ENCODE measurements around the gene USP40.

DNA sequence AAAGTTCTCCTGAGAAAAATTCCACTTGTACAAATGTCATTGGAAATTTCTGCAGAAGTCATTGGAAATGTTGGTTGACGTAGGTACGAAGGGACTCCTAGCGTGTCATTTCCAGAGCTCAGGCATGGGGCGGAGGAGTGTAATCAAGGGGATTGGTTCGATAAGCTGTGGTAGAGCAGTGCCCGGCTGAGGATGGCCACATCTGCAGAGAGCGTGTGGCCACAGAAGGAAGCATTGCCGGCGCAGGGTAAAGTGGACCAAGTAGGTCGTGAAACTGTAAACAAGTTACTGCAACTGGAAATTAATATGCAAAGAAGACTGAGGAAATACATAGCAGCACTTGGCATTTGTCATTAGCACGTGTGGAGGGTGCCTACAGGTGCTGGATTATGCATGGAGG is 110.5 kb downstream of the USP40 start:
- TF ChIP-seq POLR2A (IDR thresholded peaks at IDR 0.05) (no peak), CTCF (IDR thresholded peaks at IDR 0.05 in 8 of 11, conservative IDR thresholded peaks at IDR 0.05 in 3 of 11) (no peak), POLR2AphosphoS5 (IDR thresholded peaks at IDR 0.05) (no peak)

Data from spleen (tissue), 7 donors.